CD4-positive, alpha-beta T cell treated with Interferon alpha-2 for 1 hour (primary cell): ENCODE measurements around the gene FGD3.
"Not testable (repeated sequence)": the region's sequence is repeated elsewhere in the genome, so short reads cannot be mapped to it uniquely, and the experiment has no call there.

Source experiments
- DNase-seq, 2 donors: peaks; one replicate each; pipeline ENCODE4 v3.0.0-alpha.2; 2020 to 2022

FGD3 gene

DNA sequence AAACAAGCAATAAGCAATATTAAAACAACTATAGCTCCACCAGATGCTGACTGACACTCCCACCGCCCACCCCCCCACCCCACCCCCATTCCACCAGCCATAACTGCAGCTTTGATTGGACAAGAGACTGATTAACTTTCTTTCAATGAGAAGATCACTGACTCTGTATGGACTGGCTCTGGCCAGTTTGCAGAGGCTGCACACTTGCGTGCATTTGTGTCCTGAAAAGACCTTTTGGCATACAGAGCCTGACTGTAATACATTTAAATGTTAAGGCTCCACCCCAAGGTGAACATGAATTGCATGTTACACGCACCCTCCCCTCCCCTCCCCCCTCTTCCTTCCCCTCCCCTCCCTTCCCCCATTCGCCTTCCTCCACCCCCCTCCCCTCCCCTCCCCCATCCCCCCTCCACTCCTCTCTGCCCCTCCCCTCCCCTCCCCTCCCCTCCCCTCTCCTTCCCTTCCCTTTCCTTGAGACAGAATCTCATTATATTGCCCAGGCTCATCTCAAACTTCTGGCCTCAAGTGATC lies 31.1 kb downstream of the FGD3 start:
- peak in 1 of 2 donors; percentile 29 for DNase-seq

DNA sequence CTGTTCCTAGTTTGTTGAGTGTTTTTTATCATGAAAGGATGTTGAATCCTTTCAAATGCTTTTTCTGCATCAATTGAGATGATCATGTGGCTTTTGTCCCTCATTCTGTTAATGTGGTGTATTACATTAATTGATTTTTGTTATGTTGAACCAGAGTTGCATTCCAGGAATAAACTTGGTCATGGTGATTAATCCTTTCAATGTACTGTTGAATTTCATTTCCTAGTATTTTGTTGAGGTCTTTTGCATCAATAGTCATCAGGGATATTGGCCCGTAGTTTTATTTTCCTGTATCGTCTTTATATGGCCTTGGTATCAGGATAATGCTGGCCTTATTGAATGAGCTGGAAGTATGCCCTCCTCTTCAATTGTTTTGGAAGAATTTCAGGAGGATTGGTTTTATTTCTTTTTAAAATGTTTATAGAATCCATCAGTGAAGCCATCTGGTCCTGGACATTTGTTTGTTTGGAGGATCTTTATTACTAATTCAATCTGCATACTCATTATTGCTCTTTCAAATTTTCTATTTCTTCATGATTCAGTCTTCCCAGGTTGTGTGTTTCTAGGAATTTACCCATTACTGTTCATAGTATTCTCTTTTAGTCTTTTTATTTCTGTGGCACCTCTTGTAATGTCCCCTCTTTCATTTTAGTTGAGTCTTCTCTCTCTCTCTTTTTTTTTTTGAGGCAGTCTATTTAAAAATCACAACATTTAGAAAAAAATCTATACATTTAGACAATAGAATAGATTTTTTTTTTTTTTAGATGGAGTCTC lies 32.1 kb downstream of the FGD3 start:
- DNase-seq, result no peak

DNA sequence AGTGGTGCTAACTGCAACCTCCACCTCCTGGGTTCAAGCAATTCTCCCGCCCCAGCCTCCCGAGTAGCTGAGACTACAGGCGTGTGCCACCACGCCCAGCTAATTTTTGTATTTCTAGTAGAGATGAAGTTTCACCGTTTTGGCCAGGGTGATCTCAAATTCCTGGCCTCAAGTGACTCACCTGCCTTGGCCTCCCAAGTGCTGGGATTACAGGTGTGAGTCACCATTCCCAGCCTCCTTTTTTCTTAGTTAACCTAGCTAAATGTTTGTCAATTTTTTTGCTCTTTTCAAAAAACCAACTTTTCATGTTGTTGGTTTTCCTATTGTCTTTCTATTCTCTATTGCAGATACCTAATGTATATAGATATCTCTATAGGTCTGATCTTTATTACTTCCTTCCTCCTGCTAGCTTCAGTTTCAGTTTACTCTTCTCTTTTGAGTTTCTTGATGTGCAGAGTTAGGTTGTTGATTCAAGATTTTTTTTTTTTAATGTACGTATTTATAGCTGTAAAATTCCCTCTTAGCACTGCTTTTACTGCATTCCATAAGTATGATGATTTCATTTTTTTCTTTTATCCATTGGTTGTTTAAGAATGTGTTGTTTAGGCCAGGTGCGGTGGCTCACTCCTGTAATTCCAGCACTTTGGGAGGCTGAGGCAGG lies 32.9 kb downstream of the FGD3 start:
- peak in 1 of 2 donors; percentile 39 for DNase-seq

DNA sequence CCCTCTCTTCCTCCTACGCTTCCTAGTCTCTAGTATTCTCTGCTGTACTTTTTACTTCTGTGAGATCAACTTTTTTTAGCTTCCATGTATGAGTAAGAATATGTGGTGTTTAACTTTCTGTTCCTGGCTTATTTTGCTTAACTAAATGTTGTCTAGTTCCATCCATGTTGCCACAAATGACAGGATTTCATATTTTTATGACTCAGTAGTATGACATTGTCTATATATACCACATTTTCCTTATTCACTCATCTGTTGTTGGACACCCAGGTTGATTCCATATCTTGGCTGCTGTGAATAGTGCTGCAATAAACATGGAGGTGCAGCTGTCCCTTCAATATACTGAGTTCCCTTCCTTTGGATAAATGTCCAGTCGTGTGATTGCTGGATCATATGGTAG lies 34.8 kb downstream of the FGD3 start:
- DNase-seq, result no peak

DNA sequence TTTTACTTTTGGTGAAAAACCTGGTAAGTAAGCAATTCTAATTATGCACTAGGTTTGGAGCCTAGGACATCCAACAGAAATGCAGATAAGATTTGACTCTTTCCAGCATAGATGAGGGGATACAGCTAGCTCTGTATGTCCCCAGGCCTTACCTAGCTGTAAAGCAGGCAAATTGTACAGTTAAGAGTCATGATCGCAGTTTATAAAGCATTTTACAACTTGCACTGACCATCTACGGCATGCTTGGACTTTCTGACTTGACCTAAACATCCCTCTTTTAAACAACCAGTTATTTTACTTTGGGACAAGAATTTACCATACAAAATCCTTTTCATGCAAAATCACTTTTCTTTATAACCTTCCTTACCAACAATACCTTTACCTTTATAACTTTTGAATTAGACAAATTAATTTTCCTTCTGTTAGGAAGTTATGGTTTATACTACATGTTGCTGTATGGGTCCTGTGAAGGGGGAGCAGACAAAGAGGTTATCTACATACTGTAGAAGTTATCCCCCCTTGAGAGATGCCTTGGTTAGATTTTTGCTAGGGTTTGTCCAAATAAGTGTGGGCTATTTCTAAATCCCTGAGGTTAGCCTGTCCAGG lies 36.8 kb downstream of the FGD3 start:
- DNase-seq, result no peak

DNA sequence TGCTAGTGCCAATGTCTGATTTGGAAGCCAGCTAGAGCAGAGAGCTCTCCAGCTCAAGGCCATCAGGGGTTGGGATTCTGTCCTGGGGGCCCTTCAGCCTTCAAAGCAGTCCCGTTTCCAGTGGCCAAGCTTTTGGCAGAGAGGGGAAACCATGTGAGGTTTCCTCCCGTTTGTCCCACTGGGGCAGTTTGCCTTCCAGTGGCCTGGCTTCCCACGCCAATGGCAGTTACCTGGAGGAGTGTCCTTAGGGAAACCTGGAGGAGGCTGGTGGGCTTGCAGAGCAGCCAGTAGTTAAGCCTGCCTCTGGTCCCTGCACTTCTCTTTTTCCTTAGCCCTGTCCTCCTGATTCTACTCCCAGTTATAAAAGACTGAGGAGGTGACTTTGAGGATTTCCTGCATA lies 37.7 kb downstream of the FGD3 start:
- no peak for DNase-seq

DNA sequence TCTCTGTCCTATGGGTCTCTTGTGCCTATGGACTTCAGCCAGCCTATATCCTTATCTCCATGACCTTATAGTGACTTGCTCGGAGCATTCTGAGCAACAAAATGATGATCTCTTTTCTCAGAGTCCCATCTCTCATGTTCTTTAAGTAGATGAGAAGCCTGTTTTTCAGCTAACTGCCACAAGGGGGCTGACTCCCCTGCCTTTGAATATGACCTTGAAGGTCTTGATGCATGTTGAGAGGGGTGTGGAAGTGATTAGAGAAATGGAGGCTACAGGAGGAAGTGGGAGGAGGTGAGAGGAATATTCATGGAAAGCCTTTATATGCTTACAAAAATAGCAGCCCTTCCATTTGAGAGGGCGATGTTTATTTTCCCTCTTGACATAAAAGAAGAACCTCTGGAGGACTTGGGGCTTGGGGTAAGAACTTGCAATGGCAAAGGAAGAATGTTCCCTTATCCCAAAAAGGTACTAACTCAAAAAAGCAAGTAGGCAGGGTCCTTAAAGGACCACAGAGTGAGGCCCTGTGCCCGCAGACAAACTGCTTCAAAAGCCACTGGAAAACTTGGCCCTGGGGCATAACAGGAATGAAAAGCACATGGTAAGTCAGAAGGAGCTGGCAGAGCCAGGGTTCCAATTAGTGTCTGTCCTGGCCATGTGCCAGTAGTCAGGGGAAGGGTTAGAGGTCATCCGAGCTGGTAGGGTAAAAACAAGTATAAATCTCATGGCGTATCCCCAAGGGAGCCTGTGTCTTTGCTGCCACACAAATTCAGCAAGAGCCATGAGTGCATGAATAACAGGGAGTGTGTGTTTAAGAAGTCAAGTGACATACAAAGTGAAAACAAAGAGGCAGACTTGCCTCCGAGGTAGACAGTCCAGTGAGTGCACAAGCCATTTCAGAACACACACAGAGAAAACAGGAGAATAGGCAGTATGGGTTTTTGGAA lies 39.1 kb downstream of the FGD3 start:
- peak; percentile 63 to 75 for DNase-seq

DNA sequence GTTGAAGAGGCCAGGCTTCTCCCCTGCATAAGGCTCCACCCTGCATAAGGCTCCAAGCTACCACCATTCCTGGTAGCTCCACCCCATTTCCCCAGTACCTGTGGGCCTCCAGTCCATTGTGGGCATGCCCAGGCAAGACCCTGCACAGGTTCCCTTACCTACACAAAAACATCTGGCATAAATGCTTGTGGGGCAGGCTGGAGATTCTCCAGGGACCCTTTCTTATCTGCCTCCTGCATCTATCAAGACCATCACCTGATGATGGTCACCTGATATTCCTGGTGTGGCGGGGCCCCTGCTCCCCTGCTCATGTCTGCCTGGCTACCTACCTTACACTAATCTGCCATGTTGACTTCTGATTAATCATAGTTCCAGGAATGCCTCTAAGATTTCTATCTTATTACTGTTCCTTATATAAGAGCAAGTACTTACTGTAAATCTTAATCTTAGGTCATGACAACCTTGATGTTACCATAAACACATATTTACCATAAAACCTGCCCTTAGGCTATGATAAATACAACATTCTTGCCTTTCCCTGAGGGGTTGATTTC lies 41.0 kb downstream of the FGD3 start:
- peak in 1 of 2 donors; percentile 31 for DNase-seq

DNA sequence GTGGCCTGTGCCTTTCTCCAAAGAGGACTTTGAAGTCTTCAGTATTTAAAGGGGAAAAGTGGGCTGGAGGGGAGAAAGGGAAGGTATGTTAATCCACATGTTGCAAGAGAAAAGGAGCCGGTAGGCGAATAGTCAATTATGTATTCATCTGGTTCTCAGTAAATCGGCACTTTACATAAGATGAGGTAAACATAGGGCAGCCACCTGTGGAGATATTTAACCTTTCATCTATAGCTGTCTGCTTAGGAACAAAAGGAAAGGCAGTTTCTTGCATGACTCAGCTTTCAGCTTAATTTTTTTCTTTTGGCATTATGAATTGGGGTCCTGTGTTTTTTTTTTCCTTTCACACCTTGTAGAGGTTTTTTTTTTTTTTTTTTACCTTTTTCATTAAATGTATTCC lies 42.2 kb downstream of the FGD3 start:
- no peak for DNase-seq

DNA sequence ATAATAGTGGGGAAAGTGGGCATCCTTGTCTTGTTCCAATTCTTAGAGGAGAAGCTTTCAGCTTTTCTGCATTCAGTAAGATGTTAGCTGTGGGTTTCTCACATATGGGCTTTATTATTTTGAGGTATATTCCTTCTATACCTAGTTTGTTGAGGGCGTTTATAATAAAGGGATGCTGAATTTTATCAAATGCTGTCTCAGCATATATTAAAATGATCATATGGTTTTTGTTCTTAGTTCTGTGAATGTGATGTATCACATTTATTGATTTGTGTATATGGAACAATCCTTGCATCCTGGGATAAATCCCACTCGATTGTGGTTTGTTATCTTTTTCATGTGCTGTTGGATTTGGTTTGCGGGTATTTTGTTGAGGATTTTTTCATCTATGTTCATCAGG lies 43.1 kb downstream of the FGD3 start:
- DNase-seq, result no peak

DNA sequence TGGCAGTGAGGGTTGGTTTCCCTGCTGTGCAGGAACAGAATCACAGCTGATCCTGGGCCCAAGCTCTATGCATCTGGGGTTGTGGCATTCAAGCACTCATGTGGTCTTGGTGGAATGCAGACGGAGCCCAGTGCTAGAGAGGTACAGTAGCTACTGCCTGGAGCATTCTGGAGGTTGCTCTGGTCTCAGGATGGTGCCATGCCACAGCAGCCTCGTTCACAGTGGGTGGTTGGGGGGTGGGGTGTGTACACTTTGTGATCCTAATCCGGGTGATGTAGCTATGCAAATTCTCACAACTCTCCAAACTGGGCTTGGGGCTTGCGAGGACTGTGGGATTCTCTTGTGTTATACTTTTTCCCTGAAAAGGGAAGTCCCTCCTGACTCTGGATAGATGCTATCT lies 45.2 kb downstream of the FGD3 start:
- DNase-seq, result no peak

DNA sequence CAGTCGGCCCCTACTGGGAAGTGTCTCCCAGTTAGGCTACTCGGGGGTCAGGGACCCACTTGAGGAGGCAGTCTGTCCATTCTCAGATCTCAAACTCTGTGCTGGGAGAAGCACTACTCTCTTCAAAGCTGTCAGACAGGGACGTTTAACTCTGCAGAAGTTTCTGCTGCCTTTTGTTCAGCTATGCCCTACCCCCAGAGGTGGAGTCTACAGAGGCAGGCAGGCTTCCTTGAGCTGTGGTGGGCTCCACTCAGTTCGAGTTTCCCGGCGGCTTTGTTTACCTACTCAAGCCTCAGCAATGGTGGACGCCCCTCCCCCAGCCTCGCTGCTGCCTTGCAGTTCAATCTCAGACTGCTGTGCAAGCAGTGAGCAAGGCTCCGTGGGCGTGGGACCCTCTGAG lies 51.5 kb downstream of the FGD3 start:
- DNase-seq, result not testable (repeated sequence)

DNA sequence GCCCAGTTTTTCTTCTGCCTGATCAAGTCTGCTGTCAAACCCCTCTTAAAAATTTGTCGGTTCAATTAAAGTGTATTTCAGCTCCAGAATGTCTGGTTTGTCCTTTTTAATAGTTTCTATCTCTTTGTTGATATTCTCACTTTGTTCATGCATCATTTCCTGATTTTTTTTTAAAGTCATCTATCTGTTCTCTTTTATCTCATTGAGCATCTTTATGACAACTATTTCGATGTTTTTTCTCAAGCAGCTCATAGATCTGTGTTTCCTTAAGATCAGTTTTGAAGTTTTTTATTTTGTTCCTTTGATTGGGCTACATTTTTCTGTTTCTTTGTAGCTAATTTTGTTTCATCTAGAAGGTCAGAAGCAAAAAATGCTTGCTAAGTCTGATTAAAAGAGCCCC lies 53.7 kb downstream of the FGD3 start:
- DNase-seq, result peak in 1 of 2 donors; percentile 21

DNA sequence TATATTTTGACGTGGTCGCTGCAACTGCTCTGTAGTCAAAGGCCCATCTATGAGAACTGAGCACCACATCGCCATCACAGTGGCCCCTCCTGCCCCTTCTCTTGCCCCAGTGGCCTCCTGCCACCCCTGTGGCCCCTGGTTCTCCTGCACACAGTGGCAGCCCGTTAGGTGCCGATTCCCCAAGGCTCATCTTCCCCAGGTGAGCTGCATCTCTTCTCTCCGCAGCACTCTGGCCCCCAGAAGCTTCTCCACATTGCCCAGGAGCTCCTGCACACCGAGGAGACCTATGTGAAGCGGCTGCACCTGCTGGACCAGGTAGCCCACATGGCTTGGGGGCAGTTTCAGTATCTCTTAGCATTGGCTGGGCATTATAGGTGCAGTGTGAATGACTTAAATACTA lies 55.4 kb downstream of the FGD3 start:
- no peak for DNase-seq

DNA sequence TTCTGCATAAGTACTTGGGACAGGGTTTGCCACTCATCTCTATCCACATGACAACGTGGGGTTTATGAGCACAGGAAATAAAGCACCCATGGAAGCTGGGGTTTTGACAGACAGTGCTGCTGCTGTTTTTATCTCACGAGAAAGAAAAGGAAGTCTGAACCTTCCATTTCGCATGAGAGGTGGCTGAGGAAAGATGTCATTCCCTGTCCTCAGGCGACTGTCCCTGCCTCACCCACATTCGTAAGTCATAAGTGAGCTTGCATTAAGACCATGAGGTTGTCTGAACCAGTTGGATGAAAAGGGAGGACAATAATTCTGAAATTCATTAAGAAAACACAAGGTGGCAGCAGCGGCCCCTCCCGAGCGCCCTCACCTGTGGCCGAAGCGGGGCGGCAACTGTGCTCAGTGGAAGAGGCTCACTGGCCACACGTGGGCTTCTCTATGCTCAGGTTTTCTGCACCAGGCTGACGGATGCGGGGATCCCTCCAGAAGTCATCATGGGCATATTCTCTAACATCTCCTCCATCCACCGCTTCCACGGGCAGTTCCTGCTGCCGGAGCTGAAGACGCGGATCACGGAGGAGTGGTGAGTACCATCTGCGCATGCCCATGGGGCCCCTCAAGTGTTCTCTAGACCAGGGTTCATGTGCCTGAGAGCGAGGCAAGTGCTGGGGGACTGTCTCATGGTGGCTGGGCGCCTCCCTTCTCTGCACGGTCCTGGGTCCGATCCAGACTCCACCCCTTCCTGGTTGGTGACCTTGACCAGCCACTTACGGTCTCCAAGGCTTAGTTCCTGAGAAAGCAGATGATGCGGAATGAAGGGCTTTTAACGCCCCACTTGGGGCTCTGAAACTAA lies 56.5 kb downstream of the FGD3 start:
- DNase-seq, result peak; percentile 60 to 75

DNA sequence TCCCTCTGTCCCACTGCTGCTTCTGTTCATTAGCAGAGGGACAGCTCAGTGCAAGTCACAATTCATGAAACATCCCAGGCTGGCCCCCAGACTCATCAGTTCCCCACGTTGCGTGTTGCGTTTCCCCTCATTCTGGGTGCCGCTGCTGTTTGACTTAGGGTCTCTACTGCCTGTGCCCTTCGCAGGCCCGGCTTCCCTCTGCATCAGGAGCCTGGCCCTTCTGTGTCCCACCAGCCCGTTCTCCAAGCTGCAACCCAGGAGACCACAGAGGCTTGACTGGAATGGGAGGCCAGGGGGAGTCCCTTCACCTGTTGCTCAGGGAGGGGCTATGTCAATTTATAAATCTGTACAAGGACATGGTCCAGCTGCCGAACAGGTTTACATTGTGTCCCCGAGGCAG lies 57.2 kb downstream of the FGD3 start:
- DNase-seq, result no peak

DNA sequence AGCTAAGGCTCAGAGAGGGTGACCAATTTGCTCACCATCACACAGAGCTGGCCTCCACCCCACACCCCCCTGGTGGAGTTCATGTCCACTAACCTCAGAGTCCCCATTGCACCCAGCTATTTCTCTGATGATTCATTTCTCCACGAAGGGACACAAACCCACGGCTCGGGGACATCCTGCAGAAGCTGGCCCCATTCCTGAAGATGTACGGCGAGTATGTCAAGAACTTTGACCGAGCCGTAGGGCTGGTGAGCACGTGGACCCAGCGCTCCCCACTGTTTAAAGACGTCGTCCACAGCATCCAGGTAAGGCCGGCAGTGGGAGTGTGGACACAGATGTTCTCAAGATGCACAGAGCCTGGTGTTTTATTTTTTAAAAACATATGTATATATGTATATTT lies 58.6 kb downstream of the FGD3 start:
- no peak for DNase-seq

DNA sequence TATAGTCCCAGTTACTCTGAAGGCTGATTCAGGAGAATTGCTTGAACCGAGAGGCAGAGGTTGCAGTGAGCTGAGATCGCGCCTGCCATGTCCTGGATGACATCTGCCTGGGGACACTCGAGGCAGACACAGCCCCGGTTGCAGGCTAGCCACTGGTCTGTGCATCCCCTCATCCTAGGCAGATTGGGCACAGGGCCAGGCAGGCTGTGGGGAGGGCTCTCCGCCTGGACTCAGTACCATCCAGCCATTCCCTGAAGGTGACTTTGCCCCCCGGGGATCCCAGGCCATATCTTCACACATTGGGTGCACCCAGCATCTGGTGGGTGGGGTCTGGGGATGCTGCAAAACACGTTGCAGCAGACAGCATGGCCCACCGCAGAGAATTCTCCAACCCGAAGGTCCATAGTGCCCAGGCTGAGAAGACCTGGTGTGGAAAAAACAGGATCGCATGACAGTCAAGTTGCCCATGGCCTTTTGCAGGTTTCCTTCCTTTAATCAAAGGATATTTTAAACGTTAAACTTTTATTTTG lies 60.3 kb downstream of the FGD3 start:
- no peak for DNase-seq

DNA sequence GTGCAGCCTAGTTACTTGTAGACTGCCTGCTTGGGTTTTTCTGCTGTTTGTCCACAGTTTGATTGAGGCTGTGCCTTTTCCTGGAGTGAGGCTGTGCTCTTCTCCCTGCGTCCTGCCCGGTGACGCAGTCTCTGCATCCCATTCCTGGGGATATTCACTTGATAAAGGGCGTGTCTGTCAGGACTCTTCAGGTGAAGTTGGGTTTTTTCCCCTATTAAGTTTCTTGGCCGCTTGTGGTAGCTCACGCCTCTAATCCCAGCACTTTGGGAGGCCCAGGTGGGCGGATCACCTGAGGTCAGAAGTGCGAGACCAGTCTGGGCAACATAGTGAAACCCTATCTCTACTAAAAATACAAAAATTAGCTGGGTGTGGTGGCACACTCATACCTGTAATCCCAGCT lies 61.1 kb downstream of the FGD3 start:
- no peak for DNase-seq

DNA sequence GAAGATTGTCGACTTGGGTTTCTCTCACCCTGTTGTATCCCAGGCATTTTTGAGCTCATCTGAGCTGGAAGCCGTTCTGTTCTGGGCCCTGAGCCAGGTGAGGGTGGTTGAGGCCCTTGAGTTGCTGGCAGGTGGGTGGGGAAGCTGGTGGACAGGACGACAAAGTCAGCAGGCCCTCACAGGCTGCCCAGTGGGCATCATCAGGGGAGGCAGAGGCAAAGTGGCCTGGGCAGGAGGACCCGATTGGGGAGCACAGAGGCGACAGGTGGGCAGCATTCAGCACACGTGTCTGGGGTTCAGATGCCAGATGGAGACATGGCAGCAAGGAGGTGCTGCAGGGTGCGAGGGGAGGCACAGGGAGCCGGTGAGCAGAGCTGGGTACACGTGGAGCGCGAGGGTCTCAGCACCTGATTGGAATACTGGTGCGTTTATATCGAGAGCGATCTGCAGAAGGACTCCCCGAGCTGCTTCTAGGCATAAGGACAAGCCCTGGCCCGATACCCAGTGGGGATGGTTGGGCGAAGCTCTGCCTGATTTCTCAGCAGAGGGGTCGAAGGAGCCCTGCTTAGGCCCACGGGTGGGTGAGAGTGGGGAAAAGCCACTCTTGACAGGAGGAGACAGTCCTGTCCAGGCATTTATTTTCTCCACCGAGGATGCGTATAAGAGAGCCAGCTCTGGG lies 62.2 kb downstream of the FGD3 start:
- no peak for DNase-seq

DNA sequence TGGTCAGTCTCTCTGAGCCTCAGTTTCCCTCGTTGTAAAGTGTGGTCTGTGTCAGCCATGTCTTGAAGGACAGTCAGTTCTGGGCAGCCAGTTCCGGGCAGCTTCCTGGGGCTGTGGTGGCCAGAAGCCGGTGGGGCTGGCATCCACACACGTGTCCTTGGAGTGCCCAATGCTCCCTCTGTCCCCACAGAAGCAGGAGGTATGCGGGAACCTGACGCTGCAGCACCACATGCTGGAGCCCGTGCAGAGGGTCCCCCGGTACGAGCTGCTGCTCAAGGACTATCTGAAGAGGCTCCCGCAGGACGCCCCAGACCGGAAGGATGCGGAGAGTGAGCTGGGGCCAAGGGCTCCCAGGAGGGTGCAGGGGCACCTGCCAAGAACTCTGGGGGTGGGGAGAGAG lies 62.7 kb downstream of the FGD3 start:
- no peak for DNase-seq
